GM12875 (cell line): Measurements from ENCODE around the gene ADAMTSL1.

Experiments used
- H3K4me3 ChIP-seq: one replicate; pipeline ENCODE4 v1.5.1; 2011; ENCODE audit warnings: low read depth, low read length, control low read depth
- CTCF ChIP-seq: IDR thresholded peaks from 2 replicates; pipeline ENCODE4 v1.5.1; 2011; ENCODE audit warnings: low read depth, mild to moderate bottlenecking, control low read depth, inconsistent platforms, low read length, moderate library complexity, borderline replicate concordance; ENCODE audit not compliant: insufficient read depth

Gene ADAMTSL1

DNA sequence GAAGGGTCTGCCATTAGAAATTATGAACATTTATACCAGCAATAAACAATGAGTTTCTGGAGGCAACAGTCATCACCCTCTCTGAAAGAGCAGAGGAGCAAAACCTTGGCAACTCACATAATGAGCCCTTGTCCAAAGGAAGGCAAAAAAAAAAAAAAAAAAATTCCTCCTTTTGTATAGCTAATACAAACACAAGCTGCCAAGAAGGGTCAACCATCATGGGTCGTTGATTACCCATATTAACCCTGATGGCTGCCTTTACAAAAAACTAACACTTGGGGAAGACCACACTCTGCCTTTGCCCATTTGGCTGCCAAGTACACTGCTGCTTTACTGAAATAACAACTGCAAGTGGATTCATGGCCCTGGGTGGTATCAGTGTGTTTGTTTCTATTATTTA is 272.7 kb downstream of the ADAMTSL1 start:
- no peak overlapping the region for H3K4me3 ChIP-seq
- no peak for TF ChIP-seq CTCF

DNA sequence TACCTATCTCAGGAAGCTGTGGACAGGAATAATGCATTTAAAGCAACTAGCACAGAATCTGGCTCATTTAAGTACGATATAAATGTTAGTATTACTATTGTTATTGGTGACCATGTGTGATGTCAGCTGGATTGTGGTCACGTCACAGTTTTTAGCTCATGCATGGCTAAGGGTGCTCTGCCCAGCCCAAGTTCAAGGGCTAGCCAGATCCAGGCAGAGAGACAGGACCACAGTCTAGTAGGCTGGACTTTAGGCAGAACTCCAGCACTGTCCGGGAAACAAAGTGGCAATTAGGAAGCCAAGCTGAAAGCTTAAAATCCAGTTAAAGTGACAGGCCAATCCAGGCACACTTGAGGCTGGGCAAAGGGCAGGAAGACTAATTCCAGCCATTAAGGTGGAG is 273.6 kb downstream of the ADAMTSL1 start:
- H3K4me3 ChIP-seq: no peak overlapping the region
- TF ChIP-seq CTCF: no peak

GRCh38 chr9:18748251-18748701 is 274.3 kb downstream of the ADAMTSL1 start:
- TF ChIP-seq CTCF: no peak

GRCh38 chr9:18749711-18750110 is 275.8 kb downstream of the ADAMTSL1 start:
- TF ChIP-seq CTCF: no peak
- no peak overlapping the region for H3K4me3 ChIP-seq

More at GRCh38 chr9:18748251-18748701, 274.3 kb downstream of the ADAMTSL1 start:
- no peak overlapping the region for H3K4me3 ChIP-seq

DNA sequence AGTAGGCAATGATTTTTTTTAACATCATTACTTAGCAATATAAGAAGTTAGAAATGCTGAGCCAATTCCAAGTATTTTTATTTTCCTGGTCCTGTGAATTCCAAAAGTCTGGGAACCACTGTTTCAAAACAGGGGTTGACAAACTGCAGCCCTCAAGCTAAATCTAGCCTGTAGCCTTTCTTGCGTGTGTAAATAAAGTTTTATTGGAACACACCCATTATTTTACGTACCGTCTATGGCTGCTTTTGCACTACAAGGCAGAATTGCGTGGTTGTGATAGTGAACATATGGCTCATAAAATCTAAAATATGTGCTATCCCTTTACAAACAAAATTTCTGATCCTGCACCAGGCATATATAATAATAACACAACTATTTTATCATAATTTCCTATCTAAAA is 280.0 kb downstream of the ADAMTSL1 start:
- no peak for TF ChIP-seq CTCF
- no peak overlapping the region for H3K4me3 ChIP-seq

GRCh38 chr9:18754537-18754936 is 280.6 kb downstream of the ADAMTSL1 start:
- no peak overlapping the region for H3K4me3 ChIP-seq
- TF ChIP-seq CTCF: no peak

DNA sequence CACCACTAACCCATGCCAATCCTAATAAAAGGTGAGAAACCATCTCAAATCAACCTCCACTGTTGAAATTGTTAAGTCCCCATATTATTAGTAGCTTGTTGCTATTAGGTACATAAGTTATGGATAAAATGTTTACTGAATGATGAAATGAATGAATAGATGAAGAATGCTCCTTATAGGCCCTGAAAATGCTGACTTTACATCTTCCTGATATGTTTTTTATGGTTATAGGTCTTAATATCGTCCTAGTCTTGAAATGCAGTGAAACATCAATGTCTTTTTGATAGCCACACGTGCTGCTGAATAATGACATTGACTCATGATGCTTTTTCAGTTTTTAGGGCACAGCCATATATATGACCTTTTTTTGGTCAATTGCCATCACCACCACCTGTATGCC is 281.3 kb downstream of the ADAMTSL1 start:
- TF ChIP-seq CTCF: no peak
- H3K4me3 ChIP-seq: no peak overlapping the region
